ENCODE results near the gene ZNF497. TPM values are rescaled to one million over a fixed set of nuclear protein-coding genes. Genes with fewer than 3 reads are reported as not detected.

The ZNF497 gene
- total and polyA plus RNA-seq, 10 donors: 0.44 to 3.0 (median 1.0) TPM

DNA sequence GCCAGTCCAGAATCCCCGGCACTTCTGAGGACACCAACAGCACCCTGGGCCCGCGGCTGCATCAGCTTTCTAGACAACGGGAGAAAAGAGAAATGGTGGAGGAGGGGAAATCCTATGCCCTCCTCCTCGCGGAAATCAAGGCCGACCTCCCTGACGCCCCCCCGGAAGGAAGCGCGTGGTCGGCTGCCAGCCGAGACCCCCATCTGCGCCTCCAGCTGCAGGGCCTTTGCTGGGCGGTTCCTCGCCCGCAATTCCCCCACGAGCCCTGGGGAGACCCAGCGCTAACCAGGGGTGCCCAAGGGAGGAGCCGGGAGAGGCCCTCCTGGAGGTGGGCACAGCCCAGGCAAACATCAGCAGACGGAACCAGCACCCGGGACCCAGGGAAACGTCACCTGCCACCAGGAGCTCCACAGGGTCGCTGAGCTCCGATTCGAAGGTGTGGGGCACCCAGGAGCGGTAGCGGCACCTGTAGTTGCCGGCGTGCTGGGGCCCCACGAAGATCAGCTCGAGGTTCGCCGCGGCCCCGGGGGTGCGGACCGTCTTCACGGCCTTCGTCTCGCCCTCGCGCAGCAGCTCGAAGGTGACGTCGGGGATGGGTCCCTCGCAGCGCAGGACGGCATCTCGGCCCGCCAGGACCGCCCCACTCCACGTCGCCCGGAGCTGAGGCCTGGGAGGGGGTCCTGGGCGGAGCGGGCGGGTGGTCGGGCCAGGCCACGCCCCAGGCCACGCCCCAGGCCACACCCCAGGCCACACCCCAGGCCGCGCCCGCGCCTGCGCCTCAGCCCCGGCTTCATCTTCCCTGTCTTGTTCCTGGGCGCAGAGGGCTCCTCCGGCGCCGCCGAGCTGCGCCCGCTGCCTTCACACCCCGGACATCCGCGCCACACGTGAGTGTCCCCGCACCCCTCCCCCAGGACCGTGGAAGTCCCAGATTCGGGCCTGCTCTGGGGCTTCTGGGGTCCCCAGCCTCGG, 15.3 kb downstream of the ZNF497 start:
- Histone ChIP-seq H3K27me3 (replicated peaks in 1 of 7) (peaks cover 0 to 51% (median 2%) of the 10 kb centered on the region in 7 donors), H3K9me3 (no peaks in the 10 kb centered on the region), H3K4me1 (peaks cover 0 to 53% (median 32%) of the 10 kb centered on the region in 6 donors), H3K36me3 (peaks cover 0 to 21% (median 3%) of the 10 kb centered on the region in 6 donors), H3K27ac (peak overlapping the region; percentile 30 to 87 (median 80)), H3K4me3 (peak overlapping the region; percentile 31 to 76 (median 64))
- intact Hi-C loops (cut with DNase I; ENCODE audit: low total_unique reads): no loop called here
- 1 to 3% (median 2%) methylated on average over 22 to 82 of the region's 82 CpGs for WGBS, 5 donors
- peak; percentile 91 for DNase-seq
- TF ChIP-seq POLR2A (IDR thresholded peaks at IDR 0.05): peak in 1 of 3 donors; percentile 12
- TF ChIP-seq CTCF (IDR thresholded peaks at IDR 0.05 in 8 of 11, conservative IDR thresholded peaks at IDR 0.05 in 3 of 11): no peak
- peak; percentile 81 to 87 (median 81) for TF ChIP-seq POLR2AphosphoS5 (IDR thresholded peaks at IDR 0.05)

DNA sequence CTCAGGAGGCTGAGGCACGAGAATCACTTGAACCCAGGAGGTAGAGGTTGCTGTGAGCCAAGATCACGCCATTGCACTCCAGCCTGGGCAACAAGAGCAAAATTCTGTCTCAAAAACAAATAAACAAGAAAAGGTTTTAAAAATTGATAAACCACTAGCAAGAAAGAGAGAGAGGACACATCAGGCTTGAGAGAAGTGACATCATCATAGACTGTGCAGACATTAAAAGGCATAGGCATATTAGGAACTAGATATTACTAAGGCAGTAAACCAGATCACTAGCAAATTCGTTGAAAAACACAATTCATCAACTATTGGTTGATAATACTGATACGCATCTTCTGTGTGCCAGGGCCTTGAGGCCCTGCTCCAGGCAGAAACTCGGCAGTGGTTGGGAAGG, 17.0 kb downstream of the ZNF497 start:
- WGBS, 5 donors: 76 to 89% (median 80%) methylated on average over 5 of the region's 5 CpGs
- Histone ChIP-seq H3K4me1 (peaks cover 0 to 47% (median 32%) of the 10 kb centered on the region in 6 donors), H3K27me3 (replicated peaks in 1 of 7) (peaks cover 0 to 39% (median 2%) of the 10 kb centered on the region in 7 donors), H3K9me3 (no peaks in the 10 kb centered on the region), H3K4me3 (no peak overlapping the region), H3K36me3 (peaks cover 0 to 15% (median 0%) of the 10 kb centered on the region in 6 donors), H3K27ac (no peak overlapping the region)
- TF ChIP-seq POLR2A (IDR thresholded peaks at IDR 0.05) (no peak), POLR2AphosphoS5 (IDR thresholded peaks at IDR 0.05) (no peak), CTCF (IDR thresholded peaks at IDR 0.05 in 8 of 11, conservative IDR thresholded peaks at IDR 0.05 in 3 of 11) (no peak)
- DNase-seq: no peak
- intact Hi-C loops (cut with DNase I; ENCODE audit: low total_unique reads): no loop called here

DNA sequence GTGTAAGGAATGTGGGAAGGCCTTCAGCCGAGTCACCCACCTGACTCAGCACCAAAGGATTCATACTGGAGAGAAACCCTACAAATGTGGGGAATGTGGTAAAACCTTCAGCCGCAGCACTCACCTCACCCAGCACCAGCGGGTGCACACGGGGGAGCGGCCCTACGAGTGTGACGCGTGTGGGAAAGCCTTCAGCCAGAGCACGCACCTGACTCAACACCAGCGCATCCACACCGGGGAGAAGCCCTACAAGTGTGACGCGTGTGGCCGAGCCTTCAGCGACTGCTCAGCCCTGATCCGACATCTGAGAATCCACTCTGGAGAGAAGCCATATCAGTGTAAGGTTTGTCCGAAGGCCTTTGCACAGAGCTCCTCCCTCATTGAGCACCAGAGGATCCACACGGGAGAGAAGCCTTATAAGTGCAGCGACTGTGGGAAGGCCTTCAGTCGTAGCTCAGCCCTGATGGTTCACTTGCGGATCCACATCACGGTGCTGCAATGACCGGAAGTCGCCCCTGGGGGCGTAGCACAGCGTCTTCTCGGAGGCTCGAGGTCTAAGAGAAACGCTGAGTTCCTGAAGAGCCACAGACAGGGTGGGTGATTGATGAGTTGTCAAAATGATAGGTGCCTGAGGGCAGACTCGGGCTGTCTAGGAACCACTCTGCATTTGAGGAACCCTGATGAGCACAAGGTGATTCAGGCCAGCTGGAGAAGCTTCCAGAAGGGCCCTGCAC, 23.6 kb downstream of the ZNF497 start:
- Histone ChIP-seq H3K4me3 (no peak overlapping the region), H3K4me1 (no peaks in the 10 kb centered on the region), H3K36me3 (peaks cover 0 to 63% (median 30%) of the 10 kb centered on the region in 6 donors), H3K27me3 (replicated peaks in 1 of 7) (no peaks in the 10 kb centered on the region), H3K27ac (no peak overlapping the region), H3K9me3 (peaks cover 0 to 8% (median 0%) of the 10 kb centered on the region in 8 donors)
- TF ChIP-seq CTCF (IDR thresholded peaks at IDR 0.05 in 8 of 11, conservative IDR thresholded peaks at IDR 0.05 in 3 of 11) (no peak), POLR2AphosphoS5 (IDR thresholded peaks at IDR 0.05) (peak in 1 of 3 donors; percentile 44)
- WGBS, 5 donors: 84 to 88% (median 86%) methylated on average over 29 to 30 of the region's 30 CpGs
- intact Hi-C loops (cut with DNase I; ENCODE audit: low total_unique reads): no loop called here
- DNase-seq: no peak
